A549 (cell line): ENCODE data around the gene DAD1. TPM values are rescaled to one million over a fixed set of nuclear protein-coding genes. Genes with fewer than 3 reads are reported as not detected.

Experiments
- ATAC-seq, 2 experiments: fragments of 200-7000 bp in 1 of 2; fragments of >200 bp in 1 of 2; cut with Nextera tagmentation in 1 of 2; cut with Tn5 transposase in 1 of 2; 3 replicates each; pipeline versions ENCODE4 v1.8.0 to v1.9.1; 2018 to 2020; ENCODE audit warnings: mild to moderate bottlenecking in 1 of 2, moderate library complexity in 1 of 2
- CTCF ChIA-PET: fragments of 300-600 bp; sonication (Branson Sonifier 250); formaldehyde crosslinking; extraction: SDS; loops from one replicate; lab custom pipeline; 2021; ENCODE audit warnings: antibody characterized with exemption, inconsistent platforms; lab: Yijun Ruan, JAX
- POLR2A ChIA-PET: fragments of 350-600 bp; formaldehyde crosslinking; extraction: SDS; loops from one replicate; lab custom pipeline; 2021; ENCODE audit warnings: antibody characterized with exemption, inconsistent platforms; lab: Yijun Ruan, JAX
- DNase-seq, 2 experiments: peaks; one replicate each; pipeline versions ENCODE4 v3.0.0 to v3.0.0-alpha.2; 2011 to 2016; ENCODE audit warnings: low read depth in 1 of 2, low spot score in 1 of 2
- FAIRE-seq: peaks from 2 replicates; lab custom pipeline; 2011; peaks lifted over from hg19 to GRCh38; lab: Jason Lieb, UNC
- H3K27ac ChIP-seq, 2 experiments: fragments of >200 bp; sonication (Bioruptor Twin); formaldehyde crosslinking; 3 replicates each; pipeline ENCODE4 v1.5.1; 2016 to 2017
- H3K4me1 ChIP-seq: fragments of >200 bp; sonication (Bioruptor Twin); formaldehyde crosslinking; 3 replicates; pipeline ENCODE4 v1.6.1; 2016
- H3K4me2 ChIP-seq: fragments of >200 bp; sonication (Bioruptor Twin); formaldehyde crosslinking; 3 replicates; pipeline ENCODE4 v1.6.1; 2016
- H3K4me3 ChIP-seq: fragments of >200 bp; sonication (Bioruptor Twin); formaldehyde crosslinking; 3 replicates; pipeline ENCODE4 v1.5.1; 2016
- H3K9me3 ChIP-seq: fragments of >200 bp; sonication (Bioruptor Twin); formaldehyde crosslinking; 3 replicates; pipeline ENCODE4 v1.6.1; 2016
- BHLHE40 ChIP-seq: IDR thresholded peaks from 2 replicates; pipeline ENCODE4 v1.6.1; 2012; ENCODE audit warnings: low read depth, low read length, inconsistent platforms
- CBX2 ChIP-seq: fragments of 200-600 bp; sonication (generic); IDR thresholded peaks from 2 replicates; pipeline ENCODE4 v1.6.1; 2016; ENCODE audit warnings: low read depth, mild to moderate bottlenecking, borderline replicate concordance
- CEBPB ChIP-seq, 2 experiments: fragments of >200 bp in 1 of 2; sonication (Bioruptor Twin) in 1 of 2; formaldehyde crosslinking in 1 of 2; IDR thresholded peaks; 2 replicates each; pipeline ENCODE4 v1.6.1; 2012 to 2016
- CHD2 ChIP-seq: fragments of 150-350 bp; IDR thresholded peaks from 2 replicates; pipeline ENCODE4 v1.6.1; 2014; ENCODE audit warnings: low read length; ENCODE audit not compliant: partially characterized antibody
- FOXS1 ChIP-seq: fragments of 250-450 bp; sonication (Bioruptor Pico); IDR thresholded peaks from 2 replicates; pipeline ENCODE4 v1.5.0; 2020; ENCODE audit warnings: mild to moderate bottlenecking, moderate library complexity
- HEYL ChIP-seq: fragments of 250-450 bp; sonication (Bioruptor Pico); IDR thresholded peaks from 2 replicates; pipeline ENCODE4 v1.8.0; 2021; ENCODE audit warnings: mild to moderate bottlenecking, moderate library complexity
- HOXB5 ChIP-seq: fragments of 250-450 bp; sonication (Bioruptor Pico); IDR thresholded peaks from 2 replicates; pipeline ENCODE4 v1.5.0; 2020; ENCODE audit warnings: mild to moderate bottlenecking, moderate library complexity
- MAFK ChIP-seq: fragments of 450-650 bp; IDR thresholded peaks from 2 replicates; pipeline ENCODE4 v1.6.1; 2014; ENCODE audit not compliant: partially characterized antibody
- MAZ ChIP-seq: fragments of 150-350 bp; IDR thresholded peaks from 2 replicates; pipeline ENCODE4 v1.6.1; 2014; ENCODE audit warnings: antibody characterized with exemption, low read depth, low read length, borderline replicate concordance
- MYC ChIP-seq: IDR thresholded peaks from 2 replicates; pipeline ENCODE4 v1.6.1; 2012; ENCODE audit warnings: mild to moderate bottlenecking, inconsistent platforms, low read length, improper control_type of control experiment, borderline replicate concordance
- NPAS2 ChIP-seq: fragments of 250-450 bp; sonication (Bioruptor Pico); IDR thresholded peaks from 2 replicates; pipeline ENCODE4 v1.8.0; 2022; ENCODE audit warnings: mild to moderate bottlenecking, moderate library complexity, borderline replicate concordance
- NR3C1 ChIP-seq: fragments of >200 bp; sonication (Bioruptor Twin); formaldehyde crosslinking; IDR thresholded peaks from 3 replicates; pipeline ENCODE4 v1.6.1; 2017
- PHF8 ChIP-seq: fragments of 200-600 bp; sonication (generic); IDR thresholded peaks from 2 replicates; pipeline ENCODE4 v1.6.1; 2016; ENCODE audit warnings: low read depth, mild to moderate bottlenecking, antibody characterized with exemption, moderate library complexity, borderline replicate concordance
- POLR2AphosphoS2 ChIP-seq: conservative IDR thresholded peaks from 2 replicates; pipeline ENCODE4 v1.6.1; 2012; ENCODE audit warnings: low read length, improper control_type of control experiment, inconsistent platforms
- RARB ChIP-seq: fragments of 250-450 bp; sonication (Bioruptor Pico); IDR thresholded peaks from 2 replicates; pipeline ENCODE4 v1.8.0; 2021; ENCODE audit warnings: mild to moderate bottlenecking, moderate library complexity
- RFX5 ChIP-seq: fragments of 450-650 bp; IDR thresholded peaks from 2 replicates; pipeline ENCODE4 v1.7.1; 2014; ENCODE audit warnings: antibody characterized with exemption, mild to moderate bottlenecking, moderate library complexity
- SMC3 ChIP-seq: fragments of >200 bp; sonication (Bioruptor Twin); formaldehyde crosslinking; IDR thresholded peaks from 3 replicates; pipeline ENCODE4 v1.6.1; 2018; ENCODE audit warnings: inconsistent platforms
- TP53 ChIP-seq: fragments of 250-450 bp; sonication (Bioruptor Pico); IDR thresholded peaks from 2 replicates; pipeline ENCODE4 v1.5.0; 2021; ENCODE audit warnings: mild to moderate bottlenecking, moderate library complexity
- ZC3H11A ChIP-seq: fragments of 450-650 bp; IDR thresholded peaks from 2 replicates; pipeline ENCODE4 v1.6.1; 2014; ENCODE audit warnings: antibody characterized with exemption, mild to moderate bottlenecking
- ZFP36 ChIP-seq: fragments of 450-650 bp; IDR thresholded peaks from 2 replicates; pipeline ENCODE4 v1.6.1; 2014; ENCODE audit warnings: borderline replicate concordance; ENCODE audit not compliant: partially characterized antibody
- ZSCAN20 ChIP-seq: fragments of 250-450 bp; sonication (Bioruptor Pico); IDR thresholded peaks from 2 replicates; pipeline ENCODE4 v1.8.0; 2022; ENCODE audit warnings: mild to moderate bottlenecking, moderate library complexity
- WGBS: methylation state at CpG from one replicate; pipeline ENCODE4 v1.1.6; 2017; ENCODE audit errors: missing lambda C conversion rate; 5-methylcytosine and 5-hydroxymethylcytosine counted together
- polyA plus RNA-seq, 4 experiments: library from polyadenylated mRNA; depleted of rRNA in 3 of 4; stranded (reverse); fragments of >200 nt; fragmentation: RNase III in 1 of 4; extraction: RNeasy Plus Mini Kit Qiagen cat#74134 plus additional on column Dnase treatment in 1 of 4; gene quantifications; 2 replicates in 3 of 4; 3 replicates in 1 of 4; pipeline ENCODE4 v1.2.3, GENCODE V29; 2011 to 2017
- TF ChIP-seq, protein P1 (sequence below): IDR thresholded peaks from 2 replicates; pipeline ENCODE4 v1.6.1; 2012; ENCODE audit warnings: low read depth, borderline replicate concordance
- TF ChIP-seq, protein P2 (sequence below): fragments of >200 bp; sonication (Bioruptor Twin); formaldehyde crosslinking; IDR thresholded peaks from 3 replicates; pipeline ENCODE4 v1.5.1; 2016
- TF ChIP-seq, protein P3 (sequence below): IDR thresholded peaks from 2 replicates; pipeline ENCODE4 v1.6.1; 2012
- TF ChIP-seq, protein P4 (sequence below): IDR thresholded peaks from 2 replicates; pipeline ENCODE4 v1.6.1; 2012

Gene DAD1
- polyA plus RNA-seq, 2 of the 4 experiments (the other 2 are of a cell fraction), result 317 to 474 TPM

DNA sequence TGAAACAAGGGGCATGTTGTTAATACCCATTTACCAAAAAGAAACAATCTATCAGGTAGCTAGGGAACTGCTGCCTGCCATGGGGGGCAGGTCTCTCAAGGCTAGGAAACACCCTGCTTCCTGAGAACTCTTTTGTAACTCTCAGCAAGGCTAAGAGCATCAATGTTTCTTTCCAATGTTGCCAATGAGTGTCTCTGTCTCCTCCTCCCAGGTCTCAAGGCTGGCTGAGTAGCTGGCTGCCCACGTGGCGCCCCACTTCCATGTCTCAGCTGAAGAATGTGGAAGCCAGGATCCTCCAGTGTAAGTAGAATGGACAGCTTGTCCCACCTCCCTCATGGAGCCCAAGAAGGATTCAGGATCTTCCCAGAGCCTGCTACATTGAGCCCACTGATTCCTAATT is 12.4 kb upstream of the DAD1 start:
- Histone ChIP-seq H3K4me1 (peaks cover 77% of the 10 kb centered on the region), H3K27ac (peak overlapping the region; percentile 69 to 91), H3K9me3 (no peaks in the 10 kb centered on the region), H3K4me2 (peak overlapping the region; percentile 95), H3K4me3 (no peak overlapping the region)
- CTCF ChIA-PET, result interaction anchor here (3.9 to 8.8 kb wide), 4 partner anchors 11 to 52 kb away, joined by 18 to 85 read pairs (median 61); partner anchors contain the start of gene DAD1
- DNase-seq, result no peak
- ATAC-seq, result no peak
- WGBS, result 92% methylated on average over 2 of the region's 2 CpGs
- TF ChIP-seq NR3C1, result no peak
- TF ChIP-seq, protein P1, sequence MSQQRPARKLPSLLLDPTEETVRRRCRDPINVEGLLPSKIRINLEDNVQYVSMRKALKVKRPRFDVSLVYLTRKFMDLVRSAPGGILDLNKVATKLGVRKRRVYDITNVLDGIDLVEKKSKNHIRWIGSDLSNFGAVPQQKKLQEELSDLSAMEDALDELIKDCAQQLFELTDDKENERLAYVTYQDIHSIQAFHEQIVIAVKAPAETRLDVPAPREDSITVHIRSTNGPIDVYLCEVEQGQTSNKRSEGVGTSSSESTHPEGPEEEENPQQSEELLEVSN, result no peak
- TF ChIP-seq CBX2, result no peak
- TF ChIP-seq ZC3H11A, result no peak
- no peak for TF ChIP-seq TP53 (CRISPR knock-in tag)
- no peak for TF ChIP-seq MAFK
- no peak for TF ChIP-seq NPAS2 (CRISPR knock-in tag)
- TF ChIP-seq, protein P2, sequence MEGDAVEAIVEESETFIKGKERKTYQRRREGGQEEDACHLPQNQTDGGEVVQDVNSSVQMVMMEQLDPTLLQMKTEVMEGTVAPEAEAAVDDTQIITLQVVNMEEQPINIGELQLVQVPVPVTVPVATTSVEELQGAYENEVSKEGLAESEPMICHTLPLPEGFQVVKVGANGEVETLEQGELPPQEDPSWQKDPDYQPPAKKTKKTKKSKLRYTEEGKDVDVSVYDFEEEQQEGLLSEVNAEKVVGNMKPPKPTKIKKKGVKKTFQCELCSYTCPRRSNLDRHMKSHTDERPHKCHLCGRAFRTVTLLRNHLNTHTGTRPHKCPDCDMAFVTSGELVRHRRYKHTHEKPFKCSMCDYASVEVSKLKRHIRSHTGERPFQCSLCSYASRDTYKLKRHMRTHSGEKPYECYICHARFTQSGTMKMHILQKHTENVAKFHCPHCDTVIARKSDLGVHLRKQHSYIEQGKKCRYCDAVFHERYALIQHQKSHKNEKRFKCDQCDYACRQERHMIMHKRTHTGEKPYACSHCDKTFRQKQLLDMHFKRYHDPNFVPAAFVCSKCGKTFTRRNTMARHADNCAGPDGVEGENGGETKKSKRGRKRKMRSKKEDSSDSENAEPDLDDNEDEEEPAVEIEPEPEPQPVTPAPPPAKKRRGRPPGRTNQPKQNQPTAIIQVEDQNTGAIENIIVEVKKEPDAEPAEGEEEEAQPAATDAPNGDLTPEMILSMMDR, result no peak
- TF ChIP-seq ZSCAN20, result no peak
- no peak for TF ChIP-seq RARB (CRISPR knock-in tag)
- TF ChIP-seq ZFP36, result no peak
- TF ChIP-seq, protein P3, sequence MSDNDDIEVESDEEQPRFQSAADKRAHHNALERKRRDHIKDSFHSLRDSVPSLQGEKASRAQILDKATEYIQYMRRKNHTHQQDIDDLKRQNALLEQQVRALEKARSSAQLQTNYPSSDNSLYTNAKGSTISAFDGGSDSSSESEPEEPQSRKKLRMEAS, result no peak
- no peak for TF ChIP-seq SMC3
- POLR2A ChIA-PET, result interaction anchor here (1.7 kb wide), 1 partner anchor 12 kb away, joined by 7 read pairs; the partner anchor contains the start of gene DAD1
- no peak for FAIRE-seq

DNA sequence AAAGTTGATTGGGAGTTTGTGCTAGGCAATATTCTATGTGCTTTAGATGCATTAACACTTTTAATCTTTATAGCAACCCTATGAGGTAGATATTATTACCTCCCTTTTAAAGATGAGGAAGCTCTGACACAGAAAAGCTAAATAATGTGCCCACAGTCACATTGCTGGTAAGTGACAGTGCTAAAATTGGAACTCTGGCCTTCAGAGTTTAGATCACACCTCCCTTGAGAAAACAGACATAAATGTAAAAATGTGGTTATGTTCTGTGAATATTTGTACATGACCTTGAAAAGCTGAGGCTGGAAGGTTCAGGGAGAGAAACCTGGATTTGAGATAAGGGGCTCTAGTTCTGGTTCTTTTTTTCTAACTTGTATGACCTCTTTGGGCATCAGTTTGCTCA is 11.0 kb upstream of the DAD1 start:
- H3K4me2 ChIP-seq, result peak overlapping the region; percentile 95
- DNase-seq, result no peak
- POLR2A ChIA-PET, result interaction anchor here (1.3 to 2.9 kb wide), 5 partner anchors 11 to 53 kb away, joined by 3 to 16 read pairs (median 7); partner anchors contain the start of gene DAD1
- peak overlapping the region; percentile 86 to 91 for H3K27ac ChIP-seq
- peaks cover 63% of the 10 kb centered on the region for H3K4me1 ChIP-seq
- H3K9me3 ChIP-seq, result no peaks in the 10 kb centered on the region
- CTCF ChIA-PET, result interaction anchor here (0.8 to 8.8 kb wide), 8 partner anchors 12 to 301 kb away, joined by 3 to 85 read pairs (median 28); partner anchors contain the start of gene DAD1
- TF ChIP-seq RFX5 (no peak), HEYL (CRISPR knock-in tag) (no peak), MAZ (no peak), CEBPB (IDR thresholded peaks at IDR 0.05) (no peak)
- FAIRE-seq, result no peak
- peak overlapping the region; percentile 84; the same call in 2 of the 3 replicates for H3K4me3 ChIP-seq
- no peak for ATAC-seq

DNA sequence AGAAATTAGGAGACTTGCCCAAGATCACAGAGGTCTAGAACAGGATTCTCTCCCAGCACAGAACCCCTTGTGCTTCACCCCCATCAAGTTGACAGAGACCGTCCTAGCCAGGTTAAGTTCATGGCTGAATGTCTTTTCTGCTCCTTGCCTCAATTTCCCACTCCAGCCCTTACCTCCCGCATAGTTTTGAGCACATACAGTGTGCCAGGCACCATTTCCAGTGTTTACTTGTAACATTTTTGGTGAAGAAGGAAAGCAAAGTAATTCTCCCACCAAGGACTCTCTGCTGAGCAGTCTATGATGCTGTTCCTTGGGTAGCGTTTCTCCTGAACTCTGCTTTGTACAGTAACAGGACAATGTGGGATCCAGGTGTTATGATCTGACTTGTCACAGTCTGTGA is 10.3 kb upstream of the DAD1 start:
- peaks cover 56% of the 10 kb centered on the region for H3K4me1 ChIP-seq
- FAIRE-seq, result no peak
- H3K27ac ChIP-seq, result peak overlapping the region; percentile 86 to 91
- H3K9me3 ChIP-seq, result no peaks in the 10 kb centered on the region
- CTCF ChIA-PET, result interaction anchor here (0.7 to 8.8 kb wide), 18 partner anchors 9 to 301 kb away, joined by 3 to 85 read pairs (median 4); partner anchors contain the start of genes DAD1, OR6J1 and OXA1L
- POLR2A ChIA-PET, result interaction anchor here (0.8 to 2.9 kb wide), 9 partner anchors 8 to 167 kb away, joined by 3 to 42 read pairs (median 6); partner anchors contain the start of genes DAD1 and OXA1L
- H3K4me3 ChIP-seq, result peak overlapping the region; percentile 84
- no peak for ATAC-seq
- peak overlapping the region; percentile 95 for H3K4me2 ChIP-seq
- 46% methylated on average over 3 of the region's 3 CpGs for WGBS
- no peak for DNase-seq
- no peak for TF ChIP-seq PHF8
- TF ChIP-seq, protein P4, sequence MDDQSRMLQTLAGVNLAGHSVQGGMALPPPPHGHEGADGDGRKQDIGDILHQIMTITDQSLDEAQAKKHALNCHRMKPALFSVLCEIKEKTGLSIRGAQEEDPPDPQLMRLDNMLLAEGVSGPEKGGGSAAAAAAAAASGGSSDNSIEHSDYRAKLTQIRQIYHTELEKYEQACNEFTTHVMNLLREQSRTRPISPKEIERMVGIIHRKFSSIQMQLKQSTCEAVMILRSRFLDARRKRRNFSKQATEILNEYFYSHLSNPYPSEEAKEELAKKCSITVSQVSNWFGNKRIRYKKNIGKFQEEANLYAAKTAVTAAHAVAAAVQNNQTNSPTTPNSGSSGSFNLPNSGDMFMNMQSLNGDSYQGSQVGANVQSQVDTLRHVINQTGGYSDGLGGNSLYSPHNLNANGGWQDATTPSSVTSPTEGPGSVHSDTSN, result no peak
- no peak for TF ChIP-seq RFX5
- TF ChIP-seq NR3C1, result no peak
- TF ChIP-seq, protein P3, result no peak
- no peak for TF ChIP-seq MYC
- no peak for TF ChIP-seq HOXB5 (CRISPR knock-in tag)
- no peak for TF ChIP-seq CHD2
- TF ChIP-seq, protein P1, result no peak
- TF ChIP-seq POLR2AphosphoS2, result no peak
- no peak for TF ChIP-seq MAZ
- TF ChIP-seq HEYL (CRISPR knock-in tag), result no peak
- TF ChIP-seq BHLHE40, result no peak
- TF ChIP-seq, protein P2, result no peak
- no peak for TF ChIP-seq FOXS1
- no peak for TF ChIP-seq SMC3
